HepG2 (cell line): ENCODE results near the gene TRIO. TPM values are rescaled to one million over a fixed set of nuclear protein-coding genes. Genes with fewer than 3 reads are reported as not detected.

Experiments
- ATAC-seq: fragments of 200-7000 bp; cut with Tn5 transposase; 3 replicates; pipeline ENCODE4 v1.9.1; 2020; ENCODE audit warnings: mild to moderate bottlenecking, moderate library complexity
- BruUV-seq: library from RNA; stranded (reverse); fragments of 400-500 nt; replicated peaks from 2 replicates; lab custom pipeline; 2021; lab: Mats Ljungman, UMichigan
- CTCF ChIA-PET: fragments of 300-600 bp; formaldehyde crosslinking; extraction: SDS; loops from one replicate; lab custom pipeline; 2021; ENCODE audit warnings: low total read pairs, inconsistent platforms, low intra/inter-chr PET ratio; lab: Yijun Ruan, JAX
- POLR2A ChIA-PET: fragments of 350-600 bp; sonication (Branson Sonifier 250); formaldehyde crosslinking; loops from one replicate; lab custom pipeline; 2020; ENCODE audit warnings: antibody characterized with exemption, inconsistent platforms; lab: Yijun Ruan, JAX
- DNase-seq: peaks from one replicate; pipeline ENCODE4 v3.0.0-alpha.2; 2015; ENCODE audit warnings: low spot score
- FAIRE-seq: peaks from 3 replicates; lab custom pipeline; 2011; peaks lifted over from hg19 to GRCh38; lab: Jason Lieb, UNC
- H2AFZ ChIP-seq: one replicate; pipeline ENCODE4 v1.6.1; 2011; ENCODE audit warnings: low read length, inconsistent platforms
- H3K27ac ChIP-seq: fragments of 300-600 bp; 3 replicates; pipeline ENCODE4 v1.8.0; 2011; ENCODE audit warnings: mixed run types, mild to moderate bottlenecking, mixed read lengths, low read length, inconsistent platforms; ENCODE audit not compliant: insufficient read depth; ENCODE audit errors: extremely low read length
- H3K27me3 ChIP-seq, 2 experiments: fragments of 200-600 bp in 1 of 2; 2 replicates in 1 of 2; 3 replicates in 1 of 2; pipeline versions ENCODE4 v1.6.0 to v1.8.0; 2011; ENCODE audit warnings: low read length in 2 of 2, mild to moderate bottlenecking in 2 of 2, moderate library complexity in 2 of 2, inconsistent platforms in 1 of 2; ENCODE audit not compliant: insufficient read depth in 2 of 2, control insufficient read depth in 1 of 2
- H3K36me3 ChIP-seq, 2 experiments: fragments of 200-600 bp in 1 of 2; replicated peaks in 1 of 2; 2 replicates in 1 of 2; 3 replicates in 1 of 2; pipeline versions ENCODE4 v1.5.1 to v1.8.0; 2011; ENCODE audit warnings: low read length in 2 of 2, inconsistent platforms in 1 of 2; ENCODE audit not compliant: insufficient read depth in 2 of 2, control insufficient read depth in 1 of 2
- H3K4me1 ChIP-seq: 2 replicates; pipeline ENCODE4 v1.5.1; 2012; ENCODE audit warnings: low read length, inconsistent platforms; ENCODE audit not compliant: insufficient read depth
- H3K4me2 ChIP-seq: 2 replicates; pipeline ENCODE4 v1.6.0; 2011; ENCODE audit warnings: low read depth, low read length, inconsistent platforms
- H3K4me3 ChIP-seq, 3 experiments: fragments of 200-600 bp in 1 of 3; sonication (generic), shearing (Covaris generic) in 1 of 3; replicated peaks in 1 of 3; 2 replicates each; pipeline ENCODE4 v1.5.1; 2011 to 2016; ENCODE audit warnings: low read length in 3 of 3, inconsistent platforms in 2 of 3, low read depth in 2 of 3, mild to moderate bottlenecking in 2 of 3, control low read depth in 1 of 3, mixed read lengths in 1 of 3; ENCODE audit not compliant: insufficient read depth in 1 of 3
- H3K79me2 ChIP-seq: one replicate; pipeline ENCODE4 v1.6.1; 2011; ENCODE audit warnings: low read length, inconsistent platforms; ENCODE audit not compliant: insufficient read depth
- H3K9ac ChIP-seq: 2 replicates; pipeline ENCODE4 v1.6.0; 2011; ENCODE audit warnings: mild to moderate bottlenecking, low read depth, low read length, inconsistent platforms; ENCODE audit not compliant: insufficient read depth
- H3K9me3 ChIP-seq: 2 replicates; pipeline ENCODE4 v1.5.1; 2012; ENCODE audit warnings: mild to moderate bottlenecking, low read length
- H4K20me1 ChIP-seq: 2 replicates; pipeline ENCODE4 v1.6.0; 2011; ENCODE audit warnings: inconsistent platforms, mild to moderate bottlenecking, low read length, moderate library complexity; ENCODE audit not compliant: insufficient read depth
- CSRNP1 ChIP-seq: sonication (generic); formaldehyde crosslinking; IDR thresholded peaks from 2 replicates; pipeline ENCODE4 v1.8.1; 2023; ENCODE audit warnings: mild to moderate bottlenecking, missing genetic modification reagents
- HMGA1 ChIP-seq: sonication (generic); formaldehyde crosslinking; conservative IDR thresholded peaks from 2 replicates; pipeline ENCODE4 v1.4.0; 2020; ENCODE audit warnings: missing genetic modification reagents
- HNF1B ChIP-seq: sonication (generic); formaldehyde crosslinking; IDR thresholded peaks from 2 replicates; pipeline ENCODE4 v1.5.1; 2020; ENCODE audit warnings: mild to moderate bottlenecking, moderate library complexity, missing genetic modification reagents
- KDM4B ChIP-seq: sonication (generic); formaldehyde crosslinking; IDR thresholded peaks from 2 replicates; pipeline ENCODE4 v1.4.0; 2020; ENCODE audit warnings: missing genetic modification reagents
- KLF12 ChIP-seq: sonication (generic); formaldehyde crosslinking; IDR thresholded peaks from 2 replicates; pipeline ENCODE4 v1.4.0; 2020; ENCODE audit warnings: missing genetic modification reagents, borderline replicate concordance
- PBX3 ChIP-seq: sonication (generic); formaldehyde crosslinking; IDR thresholded peaks from 2 replicates; pipeline ENCODE4 v1.8.1; 2023; ENCODE audit warnings: missing genetic modification reagents, inconsistent platforms, borderline replicate concordance
- SMC3 ChIP-seq: IDR thresholded peaks from 2 replicates; pipeline ENCODE4 v1.6.1; 2011; ENCODE audit warnings: low read length, improper control_type of control experiment
- SOX13 ChIP-seq, 3 experiments: fragments of 450-650 bp in 1 of 3; sonication (generic) in 1 of 3; formaldehyde crosslinking in 1 of 3; IDR thresholded peaks in 2 of 3; conservative IDR thresholded peaks in 1 of 3; 2 replicates each; pipeline versions ENCODE4 v1.5.0 to v1.6.1; 2016 to 2020; ENCODE audit warnings: antibody characterized with exemption in 1 of 3, mild to moderate bottlenecking in 1 of 3, missing compliant biosample characterization in 1 of 3, missing genetic modification reagents in 1 of 3, moderate library complexity in 1 of 3
- SP1 ChIP-seq, 2 experiments: fragments of 450-650 bp in 1 of 2; sonication (generic) in 1 of 2; formaldehyde crosslinking in 1 of 2; IDR thresholded peaks; 2 replicates each; pipeline versions ENCODE4 v1.4.0 to v1.6.1; 2016 to 2020; ENCODE audit warnings: missing genetic modification reagents in 1 of 2
- TBX3 ChIP-seq: fragments of 450-650 bp; IDR thresholded peaks from 2 replicates; pipeline ENCODE4 v1.6.1; 2017; ENCODE audit warnings: antibody characterized with exemption, mild to moderate bottlenecking, inconsistent platforms, borderline replicate concordance
- USF2 ChIP-seq, 2 experiments: sonication (generic) in 1 of 2; formaldehyde crosslinking in 1 of 2; IDR thresholded peaks; 2 replicates each; pipeline versions ENCODE4 v1.5.1 to v1.6.1; 2011 to 2020; ENCODE audit warnings: borderline replicate concordance in 1 of 2, low read depth in 1 of 2, low read length in 1 of 2, mild to moderate bottlenecking in 1 of 2, missing genetic modification reagents in 1 of 2, moderate library complexity in 1 of 2
- ZNF18 ChIP-seq: sonication (generic); formaldehyde crosslinking; IDR thresholded peaks from 2 replicates; pipeline ENCODE4 v1.8.0; 2022; ENCODE audit warnings: mild to moderate bottlenecking, missing genetic modification reagents; ENCODE audit not compliant: insufficient replicate concordance
- ZNF605 ChIP-seq: sonication (generic); formaldehyde crosslinking; IDR thresholded peaks from 2 replicates; pipeline ENCODE4 v1.8.0; 2022; ENCODE audit warnings: mild to moderate bottlenecking, missing genetic modification reagents
- ZNF780A ChIP-seq: sonication (generic); formaldehyde crosslinking; IDR thresholded peaks from 2 replicates; pipeline ENCODE4 v1.8.0; 2022; ENCODE audit warnings: mild to moderate bottlenecking, missing genetic modification reagents, moderate library complexity
- ZSCAN29 ChIP-seq: sonication (generic); formaldehyde crosslinking; conservative IDR thresholded peaks from 2 replicates; pipeline ENCODE4 v1.4.0; 2020; ENCODE audit warnings: mild to moderate bottlenecking, missing genetic modification reagents
- WGBS: methylation state at CpG from one replicate; pipeline ENCODE4 v1.1.6; 2017; ENCODE audit warnings: low lambda C conversion rate; 5-methylcytosine and 5-hydroxymethylcytosine counted together
- in situ Hi-C: cut with HindIII; loops from 2 replicates; pipeline ENCODE4 v1.10.0; 2017; ENCODE audit warnings: low pct_unique_long_range_greater_than_20kb; ENCODE audit not compliant: extremely low pct_ligation_motif_present
- intact Hi-C: fragments of 100-400 bp; cut with micrococcal nuclease; formaldehyde crosslinking; loops from one replicate; pipeline ENCODE4 v1.10.0; 2022; ENCODE audit not compliant: unreplicated experiment
- polyA plus RNA-seq, 8 experiments: library from polyadenylated mRNA; depleted of rRNA in 3 of 8; stranded (reverse) in 7 of 8; unstranded in 1 of 8; fragments of >200 nt; fragmentation: Illumina TruSeq in 4 of 8; extraction: Trizol in 4 of 8; gene quantifications; 2 replicates each; pipeline versions ENCODE4 v1.2.1 to v1.2.3, GENCODE V29; 2011 to 2016; ENCODE audit warnings: low read depth in 4 of 8, missing spikeins in 1 of 8, mixed read lengths in 1 of 8; ENCODE audit not compliant: insufficient read depth in 1 of 8
- total RNA-seq, 5 experiments: library from RNA; depleted of rRNA; stranded (reverse); fragments of >200 nt; fragmentation: Illumina TruSeq; extraction: Trizol; gene quantifications; 2 replicates each; pipeline ENCODE4 v1.2.3, GENCODE V29; 2016; ENCODE audit warnings: low read depth in 1 of 5

TRIO gene
- total and polyA plus RNA-seq, 2 of the 13 experiments (the other 11 are each of a cell fraction or from before 2014, with no cell fraction given) = 45.2 to 45.9 TPM

GRCh38 chr5:14218480-14218879, 75.3 kb downstream of the TRIO start:
- Histone ChIP-seq H3K27ac (no peak overlapping the region), H3K79me2 (peaks cover 97% of the 10 kb centered on the region), H4K20me1 (peaks cover 22% of the 10 kb centered on the region), H3K9ac (no peak overlapping the region), H3K36me3 (peaks cover 0 to 1% of the 10 kb centered on the region in 2 experiments; a peak in 1 of 5 replicates), H3K9me3 (no peaks in the 10 kb centered on the region), H3K4me2 (no peak overlapping the region), H3K4me1 (peaks cover 74% of the 10 kb centered on the region), H2AFZ (no peak overlapping the region), H3K4me3 (no peak overlapping the region), H3K27me3 (no peaks in the 10 kb centered on the region)
- ChIA-PET POLR2A (no interaction called here), CTCF (no interaction called here)
- ATAC-seq (no peak), DNase-seq (no peak), FAIRE-seq (no peak)
- in situ Hi-C loops (no loop called here), intact Hi-C loops (loop anchor here (10.0 kb wide), 1 partner anchor 666 kb away; no protein-coding TSS in a partner anchor)
- BruUV-seq = no TSS peak
- WGBS = 75% methylated on average over 3 of the region's 6 CpGs
- no peak for TF ChIP-seq ZSCAN29 (CRISPR knock-in tag)
- TF ChIP-seq ZNF780A = no peak
- no peak for TF ChIP-seq TBX3
- no peak for TF ChIP-seq KDM4B (CRISPR knock-in tag)
- no peak for TF ChIP-seq ZNF605 (CRISPR knock-in tag)
- no peak for TF ChIP-seq SP1 (IDR thresholded peaks at IDR 0.05)
- TF ChIP-seq SP1 (CRISPR knock-in tag; IDR thresholded peaks at IDR 0.05) = no peak
- TF ChIP-seq HMGA1 (CRISPR knock-in tag) = no peak
- TF ChIP-seq USF2 (IDR thresholded peaks at IDR 0.05; ENCODE audit: low read depth, low read length) = no peak
- TF ChIP-seq USF2 (CRISPR knock-in tag; IDR thresholded peaks at IDR 0.05; ENCODE audit: borderline replicate concordance) = no peak
- TF ChIP-seq SMC3 = no peak
- no peak for TF ChIP-seq ZNF18
- TF ChIP-seq KLF12 (CRISPR knock-in tag) = no peak
- no peak for TF ChIP-seq SOX13 (IDR thresholded peaks at IDR 0.05)
- no peak for TF ChIP-seq SOX13 (CRISPR knock-in tag; conservative IDR thresholded peaks at IDR 0.05 in 1 of 2, IDR thresholded peaks at IDR 0.05 in 1 of 2)
- no peak for TF ChIP-seq HNF1B (CRISPR knock-in tag)
- TF ChIP-seq CSRNP1 (CRISPR knock-in tag) = no peak
- no peak for TF ChIP-seq PBX3 (CRISPR knock-in tag)
